WTC11 (cell line): ENCODE measurements around the gene NFIA.

Experiments
- CTCF ChIP-seq: fragments of 200-600 bp; IDR thresholded peaks from 2 replicates; pipeline ENCODE4 v1.8.0; 2022; ENCODE audit warnings: antibody characterized with exemption
- TF ChIP-seq, protein P1 (sequence below): sonication (generic); formaldehyde crosslinking; IDR thresholded peaks from 2 replicates; pipeline ENCODE4 v1.8.1; 2022; ENCODE audit warnings: low read depth, missing genetic modification reagents, borderline replicate concordance

GRCh38 chr1:61215676-61216289, 133.4 kb downstream of the NFIA start:
- no peak for TF ChIP-seq CTCF
- TF ChIP-seq, protein P1, sequence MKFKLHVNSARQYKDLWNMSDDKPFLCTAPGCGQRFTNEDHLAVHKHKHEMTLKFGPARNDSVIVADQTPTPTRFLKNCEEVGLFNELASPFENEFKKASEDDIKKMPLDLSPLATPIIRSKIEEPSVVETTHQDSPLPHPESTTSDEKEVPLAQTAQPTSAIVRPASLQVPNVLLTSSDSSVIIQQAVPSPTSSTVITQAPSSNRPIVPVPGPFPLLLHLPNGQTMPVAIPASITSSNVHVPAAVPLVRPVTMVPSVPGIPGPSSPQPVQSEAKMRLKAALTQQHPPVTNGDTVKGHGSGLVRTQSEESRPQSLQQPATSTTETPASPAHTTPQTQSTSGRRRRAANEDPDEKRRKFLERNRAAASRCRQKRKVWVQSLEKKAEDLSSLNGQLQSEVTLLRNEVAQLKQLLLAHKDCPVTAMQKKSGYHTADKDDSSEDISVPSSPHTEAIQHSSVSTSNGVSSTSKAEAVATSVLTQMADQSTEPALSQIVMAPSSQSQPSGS, result no peak
